Measurements from ENCODE around the gene DENND5B. TPM values are rescaled to one million over a fixed set of nuclear protein-coding genes. Genes with fewer than 3 reads are reported as not detected.

The DENND5B gene
- total and polyA plus RNA-seq, 10 of the 15 experiments (the other 5 are each of a cell fraction or from before 2014, with no cell fraction given) = 0.39 to 32.5 (median 20.6) TPM

DNA sequence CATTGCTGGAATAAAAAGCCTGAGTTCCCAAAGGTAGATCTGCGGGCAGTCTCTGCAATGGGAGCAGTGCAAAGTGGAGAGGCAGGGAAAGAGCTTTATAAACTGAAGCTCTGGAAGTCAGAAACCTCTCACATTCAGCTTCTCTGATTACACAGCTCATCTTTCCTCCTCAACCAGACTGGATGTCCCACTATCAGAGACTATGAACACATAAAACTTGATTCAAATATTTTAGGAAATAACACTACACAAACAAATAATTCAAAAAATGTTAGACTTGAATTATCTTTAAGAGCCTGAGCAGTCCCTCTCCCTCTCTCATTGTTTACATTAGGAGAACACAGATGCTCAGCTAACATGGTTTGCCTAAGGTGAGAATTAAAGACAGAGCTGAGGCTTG lies 72.9 kb downstream of the DENND5B start (continued):
- TF ChIP-seq, protein P1, sequence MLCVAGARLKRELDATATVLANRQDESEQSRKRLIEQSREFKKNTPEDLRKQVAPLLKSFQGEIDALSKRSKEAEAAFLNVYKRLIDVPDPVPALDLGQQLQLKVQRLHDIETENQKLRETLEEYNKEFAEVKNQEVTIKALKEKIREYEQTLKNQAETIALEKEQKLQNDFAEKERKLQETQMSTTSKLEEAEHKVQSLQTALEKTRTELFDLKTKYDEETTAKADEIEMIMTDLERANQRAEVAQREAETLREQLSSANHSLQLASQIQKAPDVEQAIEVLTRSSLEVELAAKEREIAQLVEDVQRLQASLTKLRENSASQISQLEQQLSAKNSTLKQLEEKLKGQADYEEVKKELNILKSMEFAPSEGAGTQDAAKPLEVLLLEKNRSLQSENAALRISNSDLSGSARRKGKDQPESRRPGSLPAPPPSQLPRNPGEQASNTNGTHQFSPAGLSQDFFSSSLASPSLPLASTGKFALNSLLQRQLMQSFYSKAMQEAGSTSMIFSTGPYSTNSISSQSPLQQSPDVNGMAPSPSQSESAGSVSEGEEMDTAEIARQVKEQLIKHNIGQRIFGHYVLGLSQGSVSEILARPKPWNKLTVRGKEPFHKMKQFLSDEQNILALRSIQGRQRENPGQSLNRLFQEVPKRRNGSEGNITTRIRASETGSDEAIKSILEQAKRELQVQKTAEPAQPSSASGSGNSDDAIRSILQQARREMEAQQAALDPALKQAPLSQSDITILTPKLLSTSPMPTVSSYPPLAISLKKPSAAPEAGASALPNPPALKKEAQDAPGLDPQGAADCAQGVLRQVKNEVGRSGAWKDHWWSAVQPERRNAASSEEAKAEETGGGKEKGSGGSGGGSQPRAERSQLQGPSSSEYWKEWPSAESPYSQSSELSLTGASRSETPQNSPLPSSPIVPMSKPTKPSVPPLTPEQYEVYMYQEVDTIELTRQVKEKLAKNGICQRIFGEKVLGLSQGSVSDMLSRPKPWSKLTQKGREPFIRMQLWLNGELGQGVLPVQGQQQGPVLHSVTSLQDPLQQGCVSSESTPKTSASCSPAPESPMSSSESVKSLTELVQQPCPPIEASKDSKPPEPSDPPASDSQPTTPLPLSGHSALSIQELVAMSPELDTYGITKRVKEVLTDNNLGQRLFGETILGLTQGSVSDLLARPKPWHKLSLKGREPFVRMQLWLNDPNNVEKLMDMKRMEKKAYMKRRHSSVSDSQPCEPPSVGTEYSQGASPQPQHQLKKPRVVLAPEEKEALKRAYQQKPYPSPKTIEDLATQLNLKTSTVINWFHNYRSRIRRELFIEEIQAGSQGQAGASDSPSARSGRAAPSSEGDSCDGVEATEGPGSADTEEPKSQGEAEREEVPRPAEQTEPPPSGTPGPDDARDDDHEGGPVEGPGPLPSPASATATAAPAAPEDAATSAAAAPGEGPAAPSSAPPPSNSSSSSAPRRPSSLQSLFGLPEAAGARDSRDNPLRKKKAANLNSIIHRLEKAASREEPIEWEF (IDR thresholded peaks at IDR 0.05; ENCODE audit: insufficient replicate concordance, low read depth, low read length) = no peak
- no peak for TF ChIP-seq SRF (IDR thresholded peaks at IDR 0.05; ENCODE audit: low read depth in 2 of 2, low read length in 2 of 2)
- TF ChIP-seq RB1 (IDR thresholded peaks at IDR 0.05; ENCODE audit: borderline replicate concordance) = no peak
- TF ChIP-seq, protein P2, sequence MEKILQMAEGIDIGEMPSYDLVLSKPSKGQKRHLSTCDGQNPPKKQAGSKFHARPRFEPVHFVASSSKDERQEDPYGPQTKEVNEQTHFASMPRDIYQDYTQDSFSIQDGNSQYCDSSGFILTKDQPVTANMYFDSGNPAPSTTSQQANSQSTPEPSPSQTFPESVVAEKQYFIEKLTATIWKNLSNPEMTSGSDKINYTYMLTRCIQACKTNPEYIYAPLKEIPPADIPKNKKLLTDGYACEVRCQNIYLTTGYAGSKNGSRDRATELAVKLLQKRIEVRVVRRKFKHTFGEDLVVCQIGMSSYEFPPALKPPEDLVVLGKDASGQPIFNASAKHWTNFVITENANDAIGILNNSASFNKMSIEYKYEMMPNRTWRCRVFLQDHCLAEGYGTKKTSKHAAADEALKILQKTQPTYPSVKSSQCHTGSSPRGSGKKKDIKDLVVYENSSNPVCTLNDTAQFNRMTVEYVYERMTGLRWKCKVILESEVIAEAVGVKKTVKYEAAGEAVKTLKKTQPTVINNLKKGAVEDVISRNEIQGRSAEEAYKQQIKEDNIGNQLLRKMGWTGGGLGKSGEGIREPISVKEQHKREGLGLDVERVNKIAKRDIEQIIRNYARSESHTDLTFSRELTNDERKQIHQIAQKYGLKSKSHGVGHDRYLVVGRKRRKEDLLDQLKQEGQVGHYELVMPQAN (conservative IDR thresholded peaks at IDR 0.05) = no peak
- TF ChIP-seq PAX5 (IDR thresholded peaks at IDR 0.05; ENCODE audit: borderline replicate concordance, low read depth, low read length) = no peak
- TF ChIP-seq WRNIP1 (IDR thresholded peaks at IDR 0.05; ENCODE audit: borderline replicate concordance, low read depth, low read length) = no peak
- no peak for TF ChIP-seq TCF7 (IDR thresholded peaks at IDR 0.05; ENCODE audit: borderline replicate concordance)
- no peak for TF ChIP-seq SREBF2 (IDR thresholded peaks at IDR 0.05; ENCODE audit: low read length)
- no peak for TF ChIP-seq IKZF1 (conservative IDR thresholded peaks at IDR 0.05)
- TF ChIP-seq ETV6 (conservative IDR thresholded peaks at IDR 0.05 in 1 of 2, IDR thresholded peaks at IDR 0.05 in 1 of 2; ENCODE audit: borderline replicate concordance in 1 of 2, low read depth in 1 of 2) = no peak
- no peak for TF ChIP-seq CHD4 (IDR thresholded peaks at IDR 0.05)
- TF ChIP-seq, protein P3, sequence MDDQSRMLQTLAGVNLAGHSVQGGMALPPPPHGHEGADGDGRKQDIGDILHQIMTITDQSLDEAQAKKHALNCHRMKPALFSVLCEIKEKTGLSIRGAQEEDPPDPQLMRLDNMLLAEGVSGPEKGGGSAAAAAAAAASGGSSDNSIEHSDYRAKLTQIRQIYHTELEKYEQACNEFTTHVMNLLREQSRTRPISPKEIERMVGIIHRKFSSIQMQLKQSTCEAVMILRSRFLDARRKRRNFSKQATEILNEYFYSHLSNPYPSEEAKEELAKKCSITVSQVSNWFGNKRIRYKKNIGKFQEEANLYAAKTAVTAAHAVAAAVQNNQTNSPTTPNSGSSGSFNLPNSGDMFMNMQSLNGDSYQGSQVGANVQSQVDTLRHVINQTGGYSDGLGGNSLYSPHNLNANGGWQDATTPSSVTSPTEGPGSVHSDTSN (IDR thresholded peaks at IDR 0.05; ENCODE audit: insufficient replicate concordance, low read depth, low read length) = no peak
- TF ChIP-seq, protein P4, sequence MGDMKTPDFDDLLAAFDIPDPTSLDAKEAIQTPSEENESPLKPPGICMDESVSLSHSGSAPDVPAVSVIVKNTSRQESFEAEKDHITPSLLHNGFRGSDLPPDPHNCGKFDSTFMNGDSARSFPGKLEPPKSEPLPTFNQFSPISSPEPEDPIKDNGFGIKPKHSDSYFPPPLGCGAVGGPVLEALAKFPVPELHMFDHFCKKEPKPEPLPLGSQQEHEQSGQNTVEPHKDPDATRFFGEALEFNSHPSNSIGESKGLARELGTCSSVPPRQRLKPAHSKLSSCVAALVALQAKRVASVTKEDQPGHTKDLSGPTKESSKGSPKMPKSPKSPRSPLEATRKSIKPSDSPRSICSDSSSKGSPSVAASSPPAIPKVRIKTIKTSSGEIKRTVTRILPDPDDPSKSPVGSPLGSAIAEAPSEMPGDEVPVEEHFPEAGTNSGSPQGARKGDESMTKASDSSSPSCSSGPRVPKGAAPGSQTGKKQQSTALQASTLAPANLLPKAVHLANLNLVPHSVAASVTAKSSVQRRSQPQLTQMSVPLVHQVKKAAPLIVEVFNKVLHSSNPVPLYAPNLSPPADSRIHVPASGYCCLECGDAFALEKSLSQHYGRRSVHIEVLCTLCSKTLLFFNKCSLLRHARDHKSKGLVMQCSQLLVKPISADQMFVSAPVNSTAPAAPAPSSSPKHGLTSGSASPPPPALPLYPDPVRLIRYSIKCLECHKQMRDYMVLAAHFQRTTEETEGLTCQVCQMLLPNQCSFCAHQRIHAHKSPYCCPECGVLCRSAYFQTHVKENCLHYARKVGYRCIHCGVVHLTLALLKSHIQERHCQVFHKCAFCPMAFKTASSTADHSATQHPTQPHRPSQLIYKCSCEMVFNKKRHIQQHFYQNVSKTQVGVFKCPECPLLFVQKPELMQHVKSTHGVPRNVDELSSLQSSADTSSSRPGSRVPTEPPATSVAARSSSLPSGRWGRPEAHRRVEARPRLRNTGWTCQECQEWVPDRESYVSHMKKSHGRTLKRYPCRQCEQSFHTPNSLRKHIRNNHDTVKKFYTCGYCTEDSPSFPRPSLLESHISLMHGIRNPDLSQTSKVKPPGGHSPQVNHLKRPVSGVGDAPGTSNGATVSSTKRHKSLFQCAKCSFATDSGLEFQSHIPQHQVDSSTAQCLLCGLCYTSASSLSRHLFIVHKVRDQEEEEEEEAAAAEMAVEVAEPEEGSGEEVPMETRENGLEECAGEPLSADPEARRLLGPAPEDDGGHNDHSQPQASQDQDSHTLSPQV (IDR thresholded peaks at IDR 0.05) = no peak

All from GM12878 (cell line).